Left colon (tissue), 2 donors: ENCODE measurements around the gene C1QTNF7. TPM values are rescaled to one million over a fixed set of nuclear protein-coding genes. Genes with fewer than 3 reads are reported as not detected.

Experiments
- ATAC-seq: fragments of 200-7000 bp; cut with Tn5 transposase; one replicate; pipeline ENCODE4 v1.9.1; 2020; ENCODE audit warnings: mild to moderate bottlenecking, moderate library complexity
- DNase-seq, 2 donors: peaks; one replicate each; pipeline ENCODE4 v3.0.0-alpha.2; 2020
- intact Hi-C, 2 donors: fragments of 100-400 bp; cut with DNase I in 1 of 2; cut with micrococcal nuclease in 1 of 2; formaldehyde crosslinking; loops; one replicate each; pipeline versions ENCODE4 v1.11.2 to v1.14.0; 2022; cut with DNase I, micrococcal nuclease
- total RNA-seq, 2 donors: library from RNA; stranded (reverse); fragmentation: NEBNext Ultra II Directional; extraction: Animal tissue kit (Norgen Biotek cat#: 25700); gene quantifications; one replicate each; pipeline ENCODE4 v1.2.1, GENCODE V29; 2021
- donor health status: DM: no; HTN: no; CAD: no.
- donor health status: DM: yes; HTN: yes; CAD: no.

C1QTNF7 gene
- total RNA-seq, 2 donors from 2014 or later: 1.5 to 4.0 TPM

DNA sequence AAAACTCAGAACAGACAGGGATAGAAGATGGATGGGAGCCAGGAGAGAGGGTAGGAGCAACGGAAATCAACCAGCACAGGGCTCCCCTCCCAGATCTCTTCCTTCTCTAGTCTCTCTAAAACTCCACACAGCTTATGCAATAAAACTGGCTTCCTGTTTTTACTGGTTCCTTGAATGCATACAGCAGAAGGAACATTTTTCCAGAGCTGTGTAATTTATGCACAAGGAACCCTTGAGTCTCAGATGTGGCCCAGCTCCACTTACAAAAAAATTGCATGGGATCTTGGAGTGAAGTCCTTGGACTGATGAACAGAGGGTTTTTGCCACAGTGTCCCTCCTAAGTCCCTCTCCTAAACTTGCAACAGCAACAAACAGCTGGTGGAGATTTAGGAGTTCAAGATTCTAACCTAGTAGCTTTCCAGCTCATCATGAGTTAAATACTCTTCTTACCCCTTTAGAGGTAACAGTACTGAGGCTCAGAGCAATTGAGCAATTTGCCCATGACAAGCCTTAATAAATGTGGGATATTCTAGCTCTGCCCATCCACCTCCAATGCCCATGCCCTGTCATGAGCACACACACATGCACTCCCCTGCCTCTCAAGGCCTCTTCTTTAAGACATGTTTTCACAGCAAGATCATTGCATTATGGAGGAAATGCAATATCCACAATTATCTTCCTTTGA lies 23.5 kb downstream of the C1QTNF7 start:
- intact Hi-C loops: no loop called here
- ATAC-seq (no peak), DNase-seq (no peak)

DNA sequence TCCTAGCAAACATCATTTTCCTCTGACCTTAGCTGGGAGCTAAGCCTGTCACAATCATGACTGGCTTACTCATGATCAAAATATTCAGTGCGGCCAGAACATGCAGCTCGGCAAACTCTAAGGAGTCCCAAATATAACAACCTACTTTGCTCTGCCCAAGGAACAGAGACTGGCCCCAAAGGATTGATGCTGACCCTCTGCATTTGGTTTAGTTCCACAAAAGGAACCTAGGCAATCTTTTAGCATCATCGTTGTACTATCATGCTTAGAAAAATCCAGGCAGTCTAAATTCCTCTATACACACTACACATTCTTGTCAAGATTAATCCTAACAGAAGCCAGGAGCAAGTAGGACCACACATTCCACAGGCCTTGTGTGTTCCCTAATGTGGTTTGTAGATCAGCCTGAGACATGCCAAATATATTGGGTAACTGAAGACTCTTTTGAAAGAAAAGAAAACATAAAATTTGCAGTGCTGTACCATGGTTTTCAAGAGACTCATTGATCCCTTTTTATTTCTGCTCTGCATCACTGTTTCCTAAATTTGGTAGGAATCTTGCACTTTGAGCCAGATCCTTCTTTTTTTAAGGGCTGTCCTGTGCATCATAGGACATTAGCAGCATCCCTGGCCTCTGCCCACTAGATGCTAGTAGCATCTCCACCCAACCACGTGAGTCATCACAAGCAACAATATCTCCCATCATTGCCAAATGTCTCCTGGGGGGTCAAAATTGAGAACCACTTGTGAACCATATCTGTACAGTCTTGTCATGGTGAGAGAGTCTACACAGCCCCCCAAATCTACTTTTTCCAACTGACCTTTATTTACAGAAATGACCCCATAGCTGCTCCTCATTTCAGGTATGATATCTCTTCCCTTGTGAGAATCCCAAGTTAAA lies 24.3 kb downstream of the C1QTNF7 start:
- intact Hi-C loops: no loop called here
- ATAC-seq: no peak

DNA sequence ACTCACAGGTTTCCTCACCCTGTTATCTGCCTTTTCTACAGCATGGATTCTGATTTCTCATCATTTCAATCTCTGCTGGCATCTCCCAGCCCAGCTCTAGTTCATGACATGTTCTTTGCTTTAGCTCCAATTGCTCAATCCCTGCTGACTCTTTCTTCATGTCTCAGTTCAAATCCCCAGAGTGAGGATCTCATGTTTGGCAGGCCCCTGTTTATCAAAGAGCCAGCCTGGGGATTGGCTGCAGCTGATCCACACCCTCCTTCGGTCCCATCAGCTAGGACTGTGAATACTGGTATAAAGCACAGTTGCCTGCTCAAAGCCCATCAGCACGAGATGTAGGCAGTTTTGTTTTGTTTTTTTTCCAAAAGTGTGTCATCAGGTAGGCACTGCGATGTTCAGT lies 27.5 kb downstream of the C1QTNF7 start:
- intact Hi-C loops: loop anchor here (5.0 kb wide), 2 partner anchors 218 to 223 kb away; no protein-coding TSS in a partner anchor
- peak in 1 of 2 donors; percentile 31 for DNase-seq
- ATAC-seq: no peak

More for the DNA sequence above, 24.3 kb downstream of the C1QTNF7 start:
- no peak for DNase-seq

DNA sequence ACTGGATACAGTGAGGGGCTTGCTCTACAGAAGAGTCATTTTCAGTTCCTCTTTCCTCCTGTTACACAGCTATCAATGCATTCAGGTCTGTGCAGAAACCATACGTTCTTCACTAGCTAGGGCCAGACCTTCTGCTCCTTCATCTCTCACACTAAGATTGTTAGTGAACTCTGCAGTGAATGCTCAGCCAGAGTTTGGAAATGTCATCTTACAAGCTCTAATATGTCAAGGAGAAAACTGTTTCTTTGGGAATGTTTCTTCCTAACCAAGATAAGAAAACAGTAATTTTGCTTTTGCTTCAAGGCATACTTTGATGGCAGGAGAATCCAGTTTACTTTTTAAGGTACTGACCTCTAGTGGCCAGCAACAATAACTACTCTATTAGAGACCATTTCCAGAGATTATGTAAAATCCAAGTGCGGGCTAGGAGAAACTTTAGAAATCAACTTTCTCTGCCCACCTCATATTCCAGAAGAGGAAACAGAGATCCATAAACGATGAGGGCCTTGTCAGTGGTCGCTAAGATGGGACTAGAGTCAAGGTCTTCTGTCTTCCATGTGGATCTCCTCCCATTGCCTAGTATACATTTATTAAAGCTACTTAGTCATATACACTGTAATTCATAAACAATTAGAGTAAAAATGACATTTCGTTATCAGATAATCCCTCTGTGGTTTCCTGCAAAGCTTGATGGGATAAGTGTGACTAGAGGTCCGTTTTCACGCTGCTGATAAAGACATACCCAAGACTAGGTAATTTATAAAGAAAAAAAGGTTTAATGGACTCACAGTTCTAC lies 29.8 kb downstream of the C1QTNF7 start:
- no peak for DNase-seq
- peak; percentile 66 for ATAC-seq
- intact Hi-C loops: loop anchor here (5.0 kb wide), 2 partner anchors 220 to 225 kb away; no protein-coding TSS in a partner anchor

DNA sequence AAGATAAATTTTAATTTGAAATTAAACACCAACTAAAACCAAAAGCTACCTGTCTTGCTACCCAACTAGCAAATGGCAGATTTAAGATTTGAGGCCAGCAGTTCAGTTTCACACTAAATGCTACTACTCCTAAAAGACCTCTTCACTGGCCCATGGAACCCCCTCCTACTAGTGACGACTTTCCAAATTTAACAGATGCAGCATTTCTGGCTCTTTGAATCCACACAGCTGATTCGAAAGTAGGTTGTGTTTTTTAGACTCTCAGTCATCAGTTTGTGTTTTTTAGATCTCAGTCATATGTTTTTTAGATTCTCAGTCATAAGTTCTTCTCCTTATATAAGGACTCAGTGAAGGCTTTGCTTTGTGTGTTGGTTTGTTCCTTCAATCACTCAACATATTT lies 30.8 kb downstream of the C1QTNF7 start:
- ATAC-seq (no peak), DNase-seq (no peak)
- intact Hi-C loops: loop anchor here (5.0 kb wide), 2 partner anchors 221 to 226 kb away; no protein-coding TSS in a partner anchor

DNA sequence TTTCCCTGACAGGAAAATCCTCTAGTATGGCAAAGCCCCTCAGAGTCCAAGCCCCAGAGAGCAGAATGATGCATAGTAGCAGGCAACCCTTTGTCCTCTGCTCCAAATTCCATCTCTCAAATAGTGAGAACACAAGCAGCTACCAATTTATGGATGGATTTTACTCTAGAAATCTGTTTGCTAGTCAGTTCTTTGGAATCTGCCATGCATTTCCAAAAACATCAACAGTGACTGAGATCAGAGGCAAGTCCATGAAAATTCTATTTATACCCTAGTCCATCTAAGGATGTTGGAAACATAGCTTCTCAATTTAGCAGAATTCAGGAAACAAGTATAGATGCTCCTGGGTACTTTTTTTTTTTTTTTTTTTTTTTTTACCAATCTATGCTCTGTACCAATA lies 31.9 kb downstream of the C1QTNF7 start:
- ATAC-seq: no peak
- intact Hi-C loops: loop anchor here (5.0 kb wide), 2 partner anchors 222 to 227 kb away; no protein-coding TSS in a partner anchor
- no peak for DNase-seq

DNA sequence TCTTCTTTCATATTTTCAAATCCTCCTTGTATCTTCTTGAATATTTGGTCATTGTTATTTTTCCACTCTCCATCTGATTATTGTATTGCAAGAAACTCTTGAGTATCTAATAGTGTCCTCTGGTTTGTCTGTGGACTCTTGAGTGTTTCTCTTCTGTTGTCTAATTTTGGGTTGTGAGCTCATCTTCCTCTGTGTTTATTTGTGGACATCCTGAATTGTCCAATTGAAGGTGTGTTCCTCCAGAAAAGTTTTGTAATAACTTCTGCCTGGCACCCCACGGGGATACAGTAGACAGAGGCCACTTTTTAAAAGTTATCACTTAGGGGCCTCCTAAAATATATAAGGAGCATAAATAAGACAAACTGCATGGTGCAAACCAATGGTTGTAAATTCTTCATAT lies 38.8 kb downstream of the C1QTNF7 start:
- ATAC-seq (no peak), DNase-seq (no peak)
- intact Hi-C loops: no loop called here

DNA sequence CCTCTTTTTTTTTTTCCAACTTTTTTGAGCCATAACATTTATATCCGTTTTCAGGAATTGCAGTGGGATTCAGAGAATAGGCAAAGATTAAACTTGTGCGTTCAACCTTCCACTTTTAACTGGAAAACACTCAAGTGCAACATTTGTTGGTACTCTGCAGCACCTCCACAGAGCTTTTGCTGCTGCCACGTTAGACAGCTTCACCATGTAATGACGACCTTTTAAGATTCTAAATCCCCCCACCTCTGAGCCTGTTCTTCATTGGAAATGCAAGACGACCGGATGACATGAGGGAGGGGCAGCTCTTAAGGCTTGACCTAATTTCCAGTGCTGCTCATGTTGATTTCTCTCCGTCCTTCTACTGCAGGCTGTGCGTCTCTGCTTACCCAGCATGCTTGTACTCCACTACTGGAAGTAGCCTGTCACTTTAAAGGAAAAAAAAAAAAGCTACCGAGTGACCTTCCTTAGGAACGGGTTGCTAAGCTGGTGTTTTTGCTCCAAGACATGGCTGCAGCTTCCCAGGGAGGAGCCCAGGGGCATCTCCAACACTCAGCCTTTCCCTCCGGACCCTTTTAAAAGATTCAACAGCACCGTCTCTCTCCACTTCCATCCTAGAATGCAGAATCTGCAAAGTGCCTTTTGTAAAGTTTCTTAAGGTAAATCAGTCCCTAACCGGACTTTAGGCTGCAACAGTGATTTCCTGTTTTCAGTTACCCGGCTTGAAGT lies 41.7 kb downstream of the C1QTNF7 start, which contains the start of gene CC2D2A:
Gene CC2D2A, plus strand, starts transcription at position 481 of the 726 bp plus-strand sequence. CDS start 6,051 bp downstream, outside the sequence.
- ATAC-seq (peak; percentile 98), DNase-seq (peak in 1 of 2 donors; percentile 16)
- intact Hi-C loops: loop anchor here in 1 of 2 donors (10.0 kb wide), 1 partner anchor 485 kb away; no protein-coding TSS in a partner anchor

DNA sequence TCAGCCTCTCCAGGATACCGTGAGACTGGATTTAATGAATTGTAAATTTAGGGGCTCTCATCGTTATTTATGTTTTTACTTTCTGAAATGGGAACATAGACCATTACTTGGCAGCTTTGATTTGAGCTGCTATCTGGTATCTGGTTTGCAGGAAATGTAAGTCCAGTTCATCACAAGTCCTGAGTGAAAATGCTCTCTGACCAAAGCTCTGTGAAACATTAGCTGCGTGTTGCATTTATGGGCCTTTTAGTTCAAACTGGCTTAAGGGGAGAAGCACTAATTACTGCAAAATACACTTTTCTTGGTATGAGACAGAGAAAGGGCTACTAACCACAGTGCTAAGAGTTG lies 42.3 kb downstream of the C1QTNF7 start:
- intact Hi-C loops: loop anchor here in 1 of 2 donors (10.0 kb wide), 1 partner anchor 485 kb away; no protein-coding TSS in a partner anchor
- ATAC-seq (peak; percentile 37), DNase-seq (no peak)

DNA sequence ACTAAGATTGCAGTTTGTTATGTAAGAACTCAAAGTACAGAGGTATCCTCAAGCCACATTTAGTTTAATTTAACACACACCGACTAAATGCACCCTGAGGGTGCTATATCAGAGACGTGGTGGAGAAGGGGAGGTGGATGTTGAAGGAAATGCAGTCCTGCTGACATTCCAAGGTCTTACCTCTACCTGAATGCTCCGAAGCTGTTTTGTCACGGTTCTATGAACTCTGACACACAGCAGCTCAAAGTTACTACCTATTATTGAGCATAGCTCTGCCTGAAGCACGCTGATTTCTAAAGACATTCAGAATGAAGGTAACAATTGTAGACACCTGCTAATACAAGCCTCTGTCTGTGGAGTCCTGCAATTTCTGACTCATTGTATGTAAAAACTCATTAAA lies 48.6 kb downstream of the C1QTNF7 start:
- intact Hi-C loops: loop anchor here in 1 of 2 donors (5.0 to 10.0 kb wide), 2 partner anchors 171 to 478 kb away; no protein-coding TSS in a partner anchor
- no peak for ATAC-seq
- no peak for DNase-seq

DNA sequence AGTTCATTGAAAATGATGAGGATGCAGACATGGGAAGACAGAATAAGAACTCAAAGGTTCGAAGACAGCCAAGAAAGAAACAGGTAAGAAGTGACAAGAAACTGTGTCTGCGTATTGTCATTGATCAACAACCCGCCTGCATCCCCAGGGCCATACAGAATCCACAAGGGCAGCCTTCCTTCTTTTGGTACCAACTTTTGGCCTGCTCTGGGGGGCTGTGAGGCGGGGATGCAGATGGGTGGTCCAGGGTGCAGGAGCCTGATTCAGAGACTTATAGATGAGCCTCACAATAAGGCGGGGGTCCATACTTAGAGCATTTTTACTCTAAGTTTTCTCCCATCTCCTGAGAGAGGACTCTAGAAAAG lies 50.9 kb downstream of the C1QTNF7 start:
- ATAC-seq (no peak), DNase-seq (no peak)
- intact Hi-C loops: loop anchor here in 1 of 2 donors (5.0 to 10.0 kb wide), 2 partner anchors 169 to 476 kb away; no protein-coding TSS in a partner anchor

DNA sequence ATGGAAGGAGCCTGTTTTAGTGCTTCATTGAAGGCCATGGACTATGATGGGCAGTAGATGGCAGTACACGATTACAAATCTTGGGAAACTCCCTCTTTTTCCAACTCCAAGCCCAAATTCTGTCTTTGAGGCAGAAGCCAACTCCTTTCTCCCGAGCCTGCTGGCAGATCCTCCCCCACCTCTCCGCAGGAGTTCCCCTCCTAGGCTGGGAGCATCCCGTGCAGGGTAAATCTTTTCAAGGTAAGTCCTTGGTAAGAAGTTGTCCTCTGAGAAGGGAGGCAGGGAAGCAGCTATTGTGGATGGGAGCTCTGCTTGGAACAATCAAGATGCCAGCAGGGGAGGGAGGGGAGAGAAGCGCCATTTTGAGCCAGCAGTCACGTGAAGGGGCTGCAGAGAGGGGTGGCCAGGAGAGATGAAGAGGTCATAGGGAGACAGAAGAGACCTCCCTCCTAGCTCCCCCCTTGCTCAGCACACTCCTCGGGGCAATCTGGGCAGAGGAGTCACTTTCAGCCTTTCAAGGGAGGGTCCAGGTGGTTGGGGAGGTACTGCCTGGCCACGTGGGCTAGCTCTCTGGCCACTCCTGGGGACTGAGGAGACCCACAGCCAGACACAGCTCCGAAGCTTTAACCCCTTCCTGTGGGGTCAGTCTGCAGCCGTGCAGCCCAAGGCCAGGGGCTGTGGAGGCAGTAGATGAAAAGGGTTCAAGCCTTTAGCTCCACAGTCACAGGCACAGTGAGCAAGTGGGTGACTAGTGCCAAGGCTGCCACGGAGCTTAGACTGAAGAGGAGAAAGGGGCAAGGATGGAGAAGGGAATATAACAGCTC lies 51.5 kb downstream of the C1QTNF7 start:
- intact Hi-C loops: loop anchor here in 1 of 2 donors (5.0 to 10.0 kb wide), 2 partner anchors 168 to 476 kb away; no protein-coding TSS in a partner anchor
- ATAC-seq (peak; percentile 70), DNase-seq (peak; percentile 8 to 32)

DNA sequence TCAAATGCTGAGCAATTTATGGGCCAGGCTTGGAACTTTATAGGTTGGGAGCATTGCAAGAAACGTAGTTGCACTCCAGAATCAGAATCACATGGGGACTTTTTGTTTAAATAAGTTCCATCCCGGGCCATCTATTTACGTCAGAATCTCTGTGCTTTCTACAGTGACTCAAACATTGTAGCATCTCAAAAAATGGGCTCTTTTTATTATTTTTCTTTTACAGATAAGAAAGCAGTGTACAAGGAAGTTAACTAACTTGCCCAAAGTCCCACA lies 52.0 kb downstream of the C1QTNF7 start:
- no peak for DNase-seq
- no peak for ATAC-seq
- intact Hi-C loops: loop anchor here in 1 of 2 donors (5.0 to 10.0 kb wide), 2 partner anchors 167 to 475 kb away; no protein-coding TSS in a partner anchor

DNA sequence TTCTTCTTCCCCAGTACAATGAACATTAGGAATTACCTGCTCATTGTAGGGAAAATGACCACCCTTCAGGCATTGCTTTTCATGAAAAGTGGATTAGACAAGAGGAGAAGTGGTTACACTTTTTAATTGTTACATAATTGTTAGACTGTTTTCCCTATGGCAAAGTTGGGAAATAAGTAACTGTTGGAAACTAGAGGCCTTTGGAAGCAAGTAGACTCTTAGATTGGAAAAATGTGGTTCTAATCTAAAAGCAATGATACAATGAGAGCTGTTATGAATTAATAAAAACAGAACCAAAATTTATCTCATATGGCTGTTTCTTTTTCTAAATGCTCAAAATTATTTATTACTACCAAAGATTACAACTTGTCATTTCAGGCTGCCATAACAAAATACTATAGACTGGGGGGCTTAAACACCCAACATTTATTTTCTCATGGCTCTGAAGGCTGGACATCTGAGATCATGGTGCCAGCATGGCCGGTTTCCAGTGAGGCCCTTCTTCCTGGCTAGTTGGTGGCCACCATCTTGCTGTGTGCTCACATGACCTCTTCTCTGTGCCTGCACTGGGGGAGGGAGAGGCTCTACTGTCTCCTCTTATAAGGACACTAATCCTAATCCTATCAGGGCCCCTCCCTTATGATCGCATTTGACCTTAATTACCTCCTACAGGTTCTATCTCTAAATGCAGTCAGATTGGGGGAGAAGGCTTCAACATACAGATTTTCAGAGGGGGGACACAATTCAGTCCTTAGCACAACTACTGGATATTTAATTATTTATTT lies 54.3 kb downstream of the C1QTNF7 start:
- intact Hi-C loops: no loop called here
- DNase-seq (no peak), ATAC-seq (no peak)

DNA sequence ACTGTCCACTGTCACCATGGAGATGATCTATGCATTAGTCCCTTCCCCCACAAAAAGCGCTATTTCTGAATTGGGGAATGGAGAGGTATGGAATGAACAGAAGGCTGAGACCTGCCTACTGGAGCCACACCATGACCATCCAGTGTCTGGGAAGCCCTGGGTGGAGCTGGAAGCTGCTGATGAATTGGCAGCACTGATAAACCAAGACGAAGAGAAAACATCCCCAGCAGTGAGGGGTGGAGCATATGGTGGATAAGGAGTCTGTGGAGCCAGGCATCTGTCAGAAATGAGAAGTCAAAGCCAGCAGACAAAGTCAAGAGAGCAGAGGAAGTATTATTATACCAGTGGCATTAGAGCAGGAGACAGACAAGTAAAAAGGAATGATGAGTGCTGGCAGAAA lies 55.0 kb downstream of the C1QTNF7 start:
- ATAC-seq (no peak), DNase-seq (no peak)
- intact Hi-C loops: no loop called here

DNA sequence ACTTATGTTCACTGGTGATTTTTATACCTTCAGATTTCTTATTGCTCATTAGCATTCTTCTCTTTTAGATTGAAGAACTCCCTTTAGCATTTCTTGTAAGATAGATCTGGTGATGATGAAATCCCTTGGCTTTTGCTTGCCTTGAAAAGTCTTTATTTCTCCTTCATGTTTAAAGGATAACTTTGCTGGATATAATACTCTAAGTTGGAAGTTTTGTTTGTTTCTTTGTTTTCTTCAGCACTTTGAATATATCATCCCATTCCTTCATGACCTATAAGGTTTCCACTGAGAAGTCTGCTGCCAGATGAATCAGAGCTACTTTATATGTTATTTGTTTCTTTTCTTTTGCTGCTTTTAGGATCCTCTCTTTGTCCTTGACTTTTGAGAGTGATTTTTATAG lies 60.3 kb downstream of the C1QTNF7 start:
- no peak for DNase-seq
- intact Hi-C loops: no loop called here
- no peak for ATAC-seq
